Thymus (tissue), 11 donors: ENCODE results near the gene TMEM201. TPM values are rescaled to one million over a fixed set of nuclear protein-coding genes. Genes with fewer than 3 reads are reported as not detected.

Experiments
- DNase-seq, 9 donors: peaks; one replicate each; pipeline ENCODE4 v3.0.0-alpha.2; 2013; ENCODE audit warnings: low spot score in 9 of 9, low read depth in 6 of 9, missing footprints in 1 of 9
- H3K27ac ChIP-seq, 2 donors: one replicate each; pipeline ENCODE4 v1.5.1; 2013; ENCODE audit warnings: control low read depth in 1 of 2, low read depth in 1 of 2, low read length in 1 of 2, mild to moderate bottlenecking in 1 of 2, moderate library complexity in 1 of 2
- H3K27me3 ChIP-seq, 2 donors: one replicate each; pipeline ENCODE4 v1.5.1; 2013; ENCODE audit warnings: low read length in 1 of 2; ENCODE audit not compliant: control insufficient read depth in 2 of 2, insufficient read depth in 1 of 2
- H3K36me3 ChIP-seq, 2 donors: one replicate each; pipeline ENCODE4 v1.5.1; 2013; ENCODE audit warnings: low read length in 1 of 2, mild to moderate bottlenecking in 1 of 2, moderate library complexity in 1 of 2; ENCODE audit not compliant: control insufficient read depth in 2 of 2, insufficient read depth in 2 of 2
- H3K4me1 ChIP-seq, 2 donors: one replicate each; pipeline ENCODE4 v1.5.1; 2013; ENCODE audit warnings: low read length in 2 of 2; ENCODE audit not compliant: control insufficient read depth in 2 of 2, insufficient read depth in 2 of 2
- H3K4me3 ChIP-seq, 2 donors: one replicate each; pipeline ENCODE4 v1.5.1; 2013; ENCODE audit warnings: low read length in 2 of 2, control low read depth in 1 of 2, mild to moderate bottlenecking in 1 of 2
- H3K9me3 ChIP-seq, 2 donors: one replicate each; pipeline ENCODE4 v1.5.1; 2013; ENCODE audit warnings: low read length in 1 of 2, mild to moderate bottlenecking in 1 of 2; ENCODE audit not compliant: control insufficient read depth in 2 of 2, insufficient read depth in 1 of 2
- WGBS: extraction: QIAGEN DNeasy Blood & Tissue Kit; methylation state at CpG from one replicate; pipeline ENCODE4 v1.1.7; 2013; 5-methylcytosine and 5-hydroxymethylcytosine counted together
- polyA plus RNA-seq: library from polyadenylated mRNA; stranded (reverse); fragments of 200-250 nt; gene quantifications from one replicate; pipeline ENCODE4 v1.2.3, GENCODE V29; 2013
- total RNA-seq: library from RNA; stranded (reverse); fragments of 120-200 nt; gene quantifications from one replicate; pipeline ENCODE4 v1.2.4, GENCODE V29; 2013
- donor health status: healthy.

TMEM201 gene
- total and polyA plus RNA-seq, 2 donors: 1.7 to 4.4 TPM

GRCh38 chr1:9631613-9632012 is 42.9 kb downstream of the TMEM201 start:
- peak overlapping the region in 1 of 2 donors; percentile 11 for H3K27ac ChIP-seq
- 94% methylated on average over 3 of the region's 3 CpGs for WGBS
- H3K4me3 ChIP-seq: no peak overlapping the region
- no peak for DNase-seq
- peaks cover 0 to 5% of the 10 kb centered on the region in 2 donors for H3K27me3 ChIP-seq
- H3K9me3 ChIP-seq: no peaks in the 10 kb centered on the region
- H3K36me3 ChIP-seq: peaks cover 0 to 7% of the 10 kb centered on the region in 2 donors
- peaks cover 25 to 56% of the 10 kb centered on the region in 2 donors for H3K4me1 ChIP-seq

GRCh38 chr1:9633493-9633892 is 44.8 kb downstream of the TMEM201 start:
- Histone ChIP-seq H3K36me3 (peaks cover 0 to 7% of the 10 kb centered on the region in 2 donors), H3K4me3 (no peak overlapping the region), H3K4me1 (peaks cover 18 to 41% of the 10 kb centered on the region in 2 donors), H3K27ac (no peak overlapping the region), H3K9me3 (peaks cover 0 to 7% of the 10 kb centered on the region in 2 donors), H3K27me3 (no peaks in the 10 kb centered on the region)
- DNase-seq: no peak
- 96% methylated on average over 6 of the region's 6 CpGs for WGBS

GRCh38 chr1:9634582-9634981 is 45.9 kb downstream of the TMEM201 start:
- WGBS: 95% methylated on average over 2 of the region's 2 CpGs
- peaks cover 0 to 7% of the 10 kb centered on the region in 2 donors for H3K9me3 ChIP-seq
- H3K27ac ChIP-seq: no peak overlapping the region
- DNase-seq: no peak
- peaks cover 0 to 7% of the 10 kb centered on the region in 2 donors for H3K36me3 ChIP-seq
- H3K4me3 ChIP-seq: no peak overlapping the region
- H3K4me1 ChIP-seq: peaks cover 14 to 41% of the 10 kb centered on the region in 2 donors
- H3K27me3 ChIP-seq: no peaks in the 10 kb centered on the region

GRCh38 chr1:9639227-9639626 is 50.5 kb downstream of the TMEM201 start:
- Histone ChIP-seq H3K9me3 (peaks cover 0 to 7% of the 10 kb centered on the region in 2 donors), H3K27me3 (no peaks in the 10 kb centered on the region), H3K4me3 (no peak overlapping the region), H3K36me3 (peaks cover 4 to 6% of the 10 kb centered on the region in 2 donors), H3K27ac (peak overlapping the region; percentile 63 to 71), H3K4me1 (peaks cover 17 to 53% of the 10 kb centered on the region in 2 donors)
- peak in 2 of 9 donors; percentile 49 to 82 for DNase-seq
- WGBS: 38% methylated on average over 6 of the region's 6 CpGs

DNA sequence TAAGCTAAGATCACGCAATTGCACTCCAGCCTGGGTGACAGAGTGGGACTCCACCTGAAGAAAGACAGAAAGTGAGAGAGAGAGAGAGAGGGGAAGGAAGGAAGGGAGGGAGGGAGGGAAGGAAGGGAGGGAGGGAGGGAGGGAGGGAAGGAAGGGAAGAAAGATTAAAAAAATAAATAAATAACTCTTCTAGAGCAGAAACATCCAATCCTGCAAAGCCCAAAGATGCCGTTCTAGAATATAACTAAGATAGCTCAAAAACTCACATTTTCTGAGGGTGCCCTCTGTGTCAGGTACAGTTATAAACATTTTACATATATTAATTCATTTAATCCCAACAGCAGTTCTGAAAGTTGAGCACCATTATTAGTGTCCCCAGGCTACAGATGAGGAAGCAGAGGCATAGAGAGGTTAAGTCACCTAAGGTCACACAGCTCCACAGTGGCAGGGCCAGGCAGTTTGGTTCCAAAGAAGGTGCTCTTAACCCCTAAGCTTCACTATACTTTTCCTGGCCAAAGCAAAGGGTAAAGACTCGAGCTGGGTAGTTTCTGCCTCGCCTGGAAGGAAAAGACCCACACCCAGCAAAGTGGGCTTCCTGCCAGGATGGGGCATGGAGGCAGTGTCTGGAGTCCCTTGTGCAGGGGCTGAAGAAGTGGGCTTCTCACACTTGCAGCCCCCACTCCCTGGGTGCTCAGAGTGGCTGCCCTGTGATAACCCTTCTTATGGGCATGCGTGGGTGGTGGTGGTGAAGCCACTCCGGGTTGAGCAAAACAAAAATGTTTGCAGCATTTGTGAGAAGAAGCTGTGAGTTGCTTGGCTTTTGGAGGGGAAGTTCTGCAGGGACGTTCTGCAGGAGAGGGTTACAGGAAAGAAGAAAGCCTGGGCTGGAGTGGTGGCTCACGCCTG is 54.9 kb downstream of the TMEM201 start:
- peaks cover 16 to 51% of the 10 kb centered on the region in 2 donors for H3K4me1 ChIP-seq
- DNase-seq: peak in 1 of 9 donors; percentile 33
- no peaks in the 10 kb centered on the region for H3K9me3 ChIP-seq
- WGBS: 61% methylated on average over 8 of the region's 8 CpGs
- no peaks in the 10 kb centered on the region for H3K27me3 ChIP-seq
- H3K36me3 ChIP-seq: peaks cover 4% of the 10 kb centered on the region in 2 donors
- no peak overlapping the region for H3K4me3 ChIP-seq
- peak overlapping the region; percentile 36 to 67 for H3K27ac ChIP-seq

GRCh38 chr1:9646037-9646436 is 57.3 kb downstream of the TMEM201 start:
- Histone ChIP-seq H3K4me3 (no peak overlapping the region), H3K27me3 (peaks cover 0 to 5% of the 10 kb centered on the region in 2 donors), H3K36me3 (peaks cover 4% of the 10 kb centered on the region in 2 donors), H3K4me1 (peaks cover 5 to 31% of the 10 kb centered on the region in 2 donors), H3K27ac (no peak overlapping the region), H3K9me3 (no peaks in the 10 kb centered on the region)
- DNase-seq: no peak
- 98% methylated on average over 13 of the region's 13 CpGs for WGBS

GRCh38 chr1:9648171-9648570 is 59.5 kb downstream of the TMEM201 start:
- Histone ChIP-seq H3K27ac (no peak overlapping the region), H3K27me3 (peaks cover 0 to 21% of the 10 kb centered on the region in 2 donors), H3K9me3 (peaks cover 0 to 8% of the 10 kb centered on the region in 2 donors), H3K4me3 (no peak overlapping the region), H3K4me1 (peaks cover 7 to 34% of the 10 kb centered on the region in 2 donors), H3K36me3 (no peaks in the 10 kb centered on the region)
- WGBS: 91% methylated on average over 10 of the region's 10 CpGs
- DNase-seq: no peak

- no peak for DNase-seq
- peaks cover 0 to 22% of the 10 kb centered on the region in 2 donors for H3K27me3 ChIP-seq
- WGBS: 98% methylated on average over 3 of the region's 3 CpGs
- H3K36me3 ChIP-seq: no peaks in the 10 kb centered on the region
- H3K4me3 ChIP-seq: no peak overlapping the region
- H3K27ac ChIP-seq: no peak overlapping the region
- peaks cover 8 to 36% of the 10 kb centered on the region in 2 donors for H3K4me1 ChIP-seq
- H3K9me3 ChIP-seq: peaks cover 0 to 8% of the 10 kb centered on the region in 2 donors
Observed at GRCh38 chr1:9649769-9650168, 61.1 kb downstream of the TMEM201 start.

GRCh38 chr1:9651220-9651564 is 62.5 kb downstream of the TMEM201 start:
- Histone ChIP-seq H3K27me3 (peaks cover 0 to 22% of the 10 kb centered on the region in 2 donors), H3K36me3 (no peaks in the 10 kb centered on the region), H3K9me3 (peaks cover 0 to 8% of the 10 kb centered on the region in 2 donors), H3K4me1 (peaks cover 8 to 43% of the 10 kb centered on the region in 2 donors), H3K4me3 (peak overlapping the region; percentile 61 to 82), H3K27ac (peak overlapping the region; percentile 60 to 94)
- WGBS: 7% methylated on average over 10 of the region's 10 CpGs
- DNase-seq: no peak
